Subcutaneous adipose tissue (tissue), 4 donors: ENCODE data around the gene TPD52L1. TPM values are rescaled to one million over a fixed set of nuclear protein-coding genes. Genes with fewer than 3 reads are reported as not detected.

Experiments
- CTCF ChIP-seq: fragments of 450-650 bp; IDR thresholded peaks from one replicate; pipeline ENCODE4 v1.5.1; 2016; ENCODE audit warnings: low read depth, mild to moderate bottlenecking, control low read depth, antibody characterized with exemption, moderate library complexity
- total RNA-seq, 4 donors: library from RNA; depleted of rRNA; stranded (reverse); fragments of >200 nt; gene quantifications; one replicate each; pipeline ENCODE4 v1.1.0, GENCODE V29; 2016

TPD52L1 gene
- total RNA-seq, 4 donors from 2014 or later: 18.7 to 70.6 (median 33.4) TPM

DNA sequence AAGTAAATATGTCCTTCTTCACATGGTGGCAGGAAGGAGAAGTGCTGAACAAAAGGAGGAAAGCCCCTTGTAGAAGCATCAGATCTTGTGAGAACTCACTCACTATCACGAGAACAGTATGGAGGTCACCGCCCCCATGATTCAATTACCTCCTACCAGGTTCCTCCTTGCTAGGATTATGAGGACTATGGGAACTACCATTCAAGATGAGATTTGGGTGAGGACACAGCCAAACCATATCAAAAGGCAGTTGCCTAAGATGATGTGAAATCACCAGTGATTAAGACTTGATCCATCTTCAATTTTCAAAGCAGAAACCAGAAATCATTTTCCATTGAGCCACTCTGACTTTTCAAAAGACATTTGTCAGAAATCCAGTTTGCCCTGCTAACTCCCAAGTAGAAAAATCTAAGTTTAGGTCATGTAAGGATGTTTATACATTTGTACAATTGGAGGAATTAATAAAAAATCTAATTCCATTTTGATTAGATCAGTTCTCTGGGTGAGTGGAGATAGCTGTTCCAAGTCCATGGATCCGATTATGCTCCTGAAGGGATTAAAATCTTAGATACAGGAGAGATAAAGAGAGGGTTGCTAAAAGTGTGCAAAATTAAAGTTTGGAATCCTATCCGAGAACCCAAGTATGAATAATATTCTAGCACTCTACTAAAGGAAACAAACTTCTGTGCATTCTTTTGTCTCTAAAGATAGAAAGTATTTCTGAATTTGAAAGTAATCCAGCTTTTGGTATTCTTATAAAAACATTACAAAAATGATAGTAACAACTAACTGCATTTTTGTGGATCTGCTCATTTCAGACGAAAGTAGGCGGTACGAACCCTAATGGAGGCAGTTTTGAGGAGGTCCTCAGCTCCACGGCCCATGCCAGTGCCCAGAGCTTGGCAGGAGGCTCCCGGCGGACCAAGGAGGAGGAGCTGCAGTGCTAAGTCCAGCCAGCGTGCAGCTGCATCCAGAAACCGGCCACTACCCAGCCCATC lies 108.7 kb downstream of the TPD52L1 start:
- no peak for TF ChIP-seq CTCF

GRCh38 chr6:125264476-125264875 lies 110.9 kb downstream of the TPD52L1 start:
- TF ChIP-seq CTCF: no peak

DNA sequence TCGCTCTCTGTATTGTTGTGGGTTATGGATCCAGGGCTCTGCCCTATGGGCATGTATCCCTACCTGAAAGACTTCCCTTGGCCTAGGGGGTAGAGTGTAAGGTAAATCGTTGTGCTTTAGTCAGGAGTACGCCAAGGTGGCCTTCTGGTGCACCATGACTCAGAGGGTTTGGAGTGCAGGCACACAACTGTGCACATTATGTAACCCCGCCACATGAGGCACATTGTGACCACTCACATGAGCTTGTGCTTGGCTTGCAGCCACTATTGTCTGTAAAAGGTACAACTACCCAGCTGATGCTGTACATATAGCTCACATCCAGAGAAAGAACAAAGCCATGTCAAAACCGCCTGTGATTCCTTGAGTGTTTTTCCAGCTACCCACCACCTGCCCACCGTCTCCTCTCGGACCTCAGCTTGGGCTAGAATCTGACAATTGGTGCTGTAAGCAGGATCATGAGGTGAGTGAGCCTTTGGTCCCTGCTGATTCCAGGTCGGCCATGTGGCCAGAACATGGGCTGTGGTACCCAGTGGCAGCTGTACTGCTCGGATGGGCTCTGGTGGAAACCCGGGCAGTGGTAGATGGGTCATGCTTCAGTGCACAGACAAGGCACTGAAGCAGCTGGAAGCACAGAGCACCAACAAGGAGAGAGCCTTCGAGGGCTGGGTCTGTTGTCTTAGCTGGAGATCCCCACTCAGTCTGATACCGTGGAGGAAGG lies 114.4 kb downstream of the TPD52L1 start:
- no peak for TF ChIP-seq CTCF

- no peak for TF ChIP-seq CTCF
These were observed 115.2 kb downstream of the TPD52L1 start for GRCh38 chr6:125268765-125269164.

DNA sequence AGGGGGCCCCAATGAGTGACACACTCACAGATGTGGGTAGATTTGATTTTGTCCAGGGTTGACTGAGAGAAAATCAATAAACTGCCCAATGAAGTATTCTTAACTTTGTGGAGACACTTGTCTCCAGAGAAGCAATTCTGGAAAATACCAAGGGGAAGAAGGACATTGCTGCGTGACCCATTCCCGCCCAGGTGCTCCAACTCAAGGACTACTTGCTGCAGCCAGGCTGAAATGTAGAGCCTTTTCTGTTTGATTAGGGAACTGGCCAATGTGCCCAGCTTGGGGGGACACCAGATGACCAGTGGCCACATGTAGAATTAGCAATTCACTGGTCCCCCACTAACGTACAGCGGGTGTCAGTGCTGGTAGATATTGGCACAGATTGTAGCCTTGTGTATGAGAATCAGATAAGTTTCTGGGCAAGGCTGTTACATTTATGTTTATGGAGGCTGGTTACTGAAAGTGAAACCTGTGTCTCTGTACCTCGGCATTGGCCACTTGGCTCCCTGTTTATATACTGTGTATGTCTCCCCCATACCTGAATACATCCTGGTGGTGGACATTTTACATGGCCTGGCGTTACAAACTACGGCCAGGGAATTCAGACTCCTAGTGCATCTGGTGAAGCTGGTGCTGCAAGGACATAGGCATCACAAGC lies 115.9 kb downstream of the TPD52L1 start:
- no peak for TF ChIP-seq CTCF

GRCh38 chr6:125270380-125270779 lies 116.8 kb downstream of the TPD52L1 start:
- TF ChIP-seq CTCF: no peak
